GM06990 (cell line): Measurements from ENCODE around the gene SPAG16.

Experiments
- DNase-seq: peaks from one replicate; pipeline ENCODE4 v3.0.0-alpha.2; 2011; ENCODE audit not compliant: insufficient read length; ENCODE audit errors: extremely low read depth
- H3K27me3 ChIP-seq: replicated peaks from 2 replicates; pipeline ENCODE4 v1.6.0; 2011; ENCODE audit warnings: low read length; ENCODE audit not compliant: control insufficient read depth, insufficient read depth
- H3K36me3 ChIP-seq: 2 replicates; pipeline ENCODE4 v1.5.1; 2011; ENCODE audit warnings: low read length; ENCODE audit not compliant: control insufficient read depth, insufficient read depth
- H3K4me3 ChIP-seq: replicated peaks from 2 replicates; pipeline ENCODE4 v1.5.1; 2011; ENCODE audit warnings: low read depth, mild to moderate bottlenecking, control low read depth, low read length
- TF ChIP-seq, protein P1 (sequence below): IDR thresholded peaks from 2 replicates; pipeline ENCODE4 v1.5.1; 2011; ENCODE audit warnings: low read length, control low read depth, mild to moderate bottlenecking, inconsistent platforms; ENCODE audit not compliant: insufficient read depth, poor library complexity, severe bottlenecking

SPAG16 gene

DNA sequence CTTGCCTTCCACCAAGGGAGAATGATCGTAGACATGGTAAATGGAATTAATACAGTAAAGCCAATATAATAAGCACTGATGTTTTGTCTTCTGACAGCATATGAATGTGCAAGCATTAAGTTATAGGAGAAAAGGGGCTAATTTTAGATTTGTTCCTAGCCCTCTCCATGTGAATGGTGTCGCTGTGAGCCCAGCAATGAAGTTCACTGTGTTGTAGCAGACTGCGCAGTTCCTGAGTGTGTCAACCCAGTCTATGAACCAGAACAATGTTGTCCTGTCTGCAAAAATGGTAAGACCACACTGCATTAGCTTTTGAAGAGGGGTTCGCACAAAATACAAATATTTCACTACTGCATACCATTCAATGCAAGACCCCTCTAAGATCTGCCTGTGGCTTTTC is 1152.2 kb downstream of the SPAG16 start:
- DNase-seq: no peak
- Histone ChIP-seq H3K27me3 (no peaks in the 10 kb centered on the region), H3K4me3 (no peak overlapping the region), H3K36me3 (no peaks in the 10 kb centered on the region)
- TF ChIP-seq, protein P1, sequence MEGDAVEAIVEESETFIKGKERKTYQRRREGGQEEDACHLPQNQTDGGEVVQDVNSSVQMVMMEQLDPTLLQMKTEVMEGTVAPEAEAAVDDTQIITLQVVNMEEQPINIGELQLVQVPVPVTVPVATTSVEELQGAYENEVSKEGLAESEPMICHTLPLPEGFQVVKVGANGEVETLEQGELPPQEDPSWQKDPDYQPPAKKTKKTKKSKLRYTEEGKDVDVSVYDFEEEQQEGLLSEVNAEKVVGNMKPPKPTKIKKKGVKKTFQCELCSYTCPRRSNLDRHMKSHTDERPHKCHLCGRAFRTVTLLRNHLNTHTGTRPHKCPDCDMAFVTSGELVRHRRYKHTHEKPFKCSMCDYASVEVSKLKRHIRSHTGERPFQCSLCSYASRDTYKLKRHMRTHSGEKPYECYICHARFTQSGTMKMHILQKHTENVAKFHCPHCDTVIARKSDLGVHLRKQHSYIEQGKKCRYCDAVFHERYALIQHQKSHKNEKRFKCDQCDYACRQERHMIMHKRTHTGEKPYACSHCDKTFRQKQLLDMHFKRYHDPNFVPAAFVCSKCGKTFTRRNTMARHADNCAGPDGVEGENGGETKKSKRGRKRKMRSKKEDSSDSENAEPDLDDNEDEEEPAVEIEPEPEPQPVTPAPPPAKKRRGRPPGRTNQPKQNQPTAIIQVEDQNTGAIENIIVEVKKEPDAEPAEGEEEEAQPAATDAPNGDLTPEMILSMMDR: no peak

DNA sequence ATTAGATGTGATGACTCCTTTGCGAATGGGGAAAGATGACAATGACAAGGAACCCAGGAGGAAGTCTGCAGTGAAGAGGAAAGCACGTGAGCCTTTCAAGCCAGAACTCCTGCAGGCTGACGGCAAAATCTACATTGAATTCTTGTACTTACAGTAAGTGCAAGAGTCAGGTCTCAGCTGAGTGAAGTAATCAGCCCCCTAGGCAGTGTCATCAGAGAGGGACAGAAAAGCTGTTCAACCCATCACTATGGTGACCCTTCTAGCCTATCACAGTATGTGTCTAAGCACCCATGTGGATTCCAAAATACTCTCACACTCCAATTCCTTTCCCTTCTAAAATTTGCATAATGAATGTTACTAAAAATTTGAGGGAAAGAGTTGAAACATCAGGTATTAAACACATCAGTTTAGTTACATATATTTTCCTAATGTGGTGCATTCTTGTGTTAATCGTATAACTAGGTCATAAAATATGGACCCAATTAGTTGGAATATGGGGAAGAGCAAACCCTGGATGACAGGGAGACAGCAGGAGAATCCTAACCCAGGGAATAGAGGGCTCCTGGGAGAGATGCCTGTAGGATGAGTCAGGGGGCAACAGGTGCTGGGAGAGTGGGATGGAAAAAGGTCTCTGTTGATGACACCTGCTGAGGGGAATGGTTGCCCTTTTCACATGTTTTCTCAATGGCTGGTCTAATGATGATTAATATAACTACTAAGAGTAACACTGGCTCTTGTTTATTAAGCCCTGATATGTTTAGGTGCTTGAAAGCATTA is 1166.0 kb downstream of the SPAG16 start:
- DNase-seq: no peak
- H3K4me3 ChIP-seq: no peak overlapping the region
- H3K27me3 ChIP-seq: no peaks in the 10 kb centered on the region
- TF ChIP-seq, protein P1: no peak
- no peaks in the 10 kb centered on the region for H3K36me3 ChIP-seq

- Histone ChIP-seq H3K4me3 (no peak overlapping the region), H3K36me3 (no peaks in the 10 kb centered on the region), H3K27me3 (no peaks in the 10 kb centered on the region)
- TF ChIP-seq, protein P1: no peak
- DNase-seq: no peak
Observed at GRCh38 chr2:214451516-214452275, 1167.4 kb downstream of the SPAG16 start.
